ENCODE results near the gene PSG11. TPM values are rescaled to one million over a fixed set of nuclear protein-coding genes. Genes with fewer than 3 reads are reported as not detected.

The PSG11 gene
- total RNA-seq (2022; extraction: Qiagen RNA extraction; ENCODE audit: low read depth): not detected in 5 replicates

DNA sequence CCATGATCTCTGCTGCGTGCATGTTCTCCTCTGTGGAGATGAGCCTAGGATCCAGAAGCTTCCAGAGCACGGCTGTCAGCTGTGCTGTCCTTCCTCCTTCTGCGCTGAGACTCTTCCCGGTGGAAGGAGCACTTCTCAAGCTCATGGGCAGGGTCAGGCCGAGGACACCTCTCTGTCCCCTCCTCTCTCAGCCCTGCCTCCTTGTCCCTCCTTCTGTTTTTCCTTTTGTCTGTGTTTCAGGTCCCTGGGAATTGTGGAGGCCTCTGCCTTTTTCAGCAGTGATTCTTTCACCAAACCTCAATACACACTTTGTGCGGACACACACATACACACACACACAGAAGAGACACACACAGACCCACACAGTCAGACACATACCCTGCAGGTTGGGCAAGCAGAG, at the start of gene PSG11:
TSS of gene PSG11 (minus strand) at position 101 of the 400 bp plus-strand sequence. CDS start at position 4, 97 bp downstream.

Other genes starting within 250 kb of the PSG11 start
- 0.17 to 0.30 TPM (median 0.23 TPM) in 5 replicates for gene PSG1, start 146.8 kb downstream of the PSG11 start, total RNA-seq (2022; extraction: Qiagen RNA extraction; ENCODE audit: low read depth)
- gene PSG6, start 108.6 kb downstream of the PSG11 start, total RNA-seq (2022; extraction: Qiagen RNA extraction; ENCODE audit: low read depth): not detected in 5 replicates
- 0.07 TPM in 1 of 5 replicates, not detected in the others for gene PSG7, start 89.3 kb downstream of the PSG11 start, total RNA-seq (2022; extraction: Qiagen RNA extraction; ENCODE audit: low read depth)
- gene PSG2, start 56.2 kb upstream of the PSG11 start, total RNA-seq (2022; extraction: Qiagen RNA extraction; ENCODE audit: low read depth): not detected in 5 replicates
- gene PSG5, start 160.1 kb upstream of the PSG11 start, total RNA-seq (2022; extraction: Qiagen RNA extraction; ENCODE audit: low read depth): 0.46 to 0.94 TPM (median 0.49 TPM) in 5 replicates
- 0.71 to 1.5 TPM (median 0.78 TPM) in 5 replicates for gene PSG4, start 179.2 kb upstream of the PSG11 start, total RNA-seq (2022; extraction: Qiagen RNA extraction; ENCODE audit: low read depth)
- gene PSG9, start 243.1 kb upstream of the PSG11 start, total RNA-seq (2022; extraction: Qiagen RNA extraction; ENCODE audit: low read depth): 0.10 to 0.21 TPM (median 0.14 TPM) in 4 of 5 replicates, not detected in the other

Data from A549 treated with GW870086 at 1 μM for 4 hours (cell line).